Cardiac fibroblast (primary cell): ENCODE data around the gene SKI.
A peak's percentile ranks its signal among the peaks of the same experiment; 100 is the strongest.
"Not testable (repeated sequence)": the region's sequence is repeated elsewhere in the genome, so short reads cannot be mapped to it uniquely, and the experiment has no call there.

Source experiments
- DNase-seq, 2 donors: peaks; one replicate each; pipeline versions ENCODE4 v3.0.0 to v3.0.0-alpha.2; 2010; ENCODE audit warnings: low read depth in 2 of 2
- H3K4me3 ChIP-seq, 2 donors: replicated peaks in 1 of 2; 1 replicate in 1 of 2; 2 replicates in 1 of 2; pipeline ENCODE4 v1.5.1; 2011; ENCODE audit warnings: low read depth in 2 of 2, low read length in 2 of 2, mild to moderate bottlenecking in 2 of 2, moderate library complexity in 1 of 2
- CTCF ChIP-seq: IDR thresholded peaks from one replicate; pipeline ENCODE4 v1.5.1; 2011; ENCODE audit warnings: low read depth, mild to moderate bottlenecking, low read length, inconsistent platforms

SKI gene

GRCh38 chr1:2257245-2257627, 29.1 kb downstream of the SKI start:
- DNase-seq = peak; percentile 23 to 36
- no peak overlapping the region for H3K4me3 ChIP-seq
- TF ChIP-seq CTCF = no peak

DNA sequence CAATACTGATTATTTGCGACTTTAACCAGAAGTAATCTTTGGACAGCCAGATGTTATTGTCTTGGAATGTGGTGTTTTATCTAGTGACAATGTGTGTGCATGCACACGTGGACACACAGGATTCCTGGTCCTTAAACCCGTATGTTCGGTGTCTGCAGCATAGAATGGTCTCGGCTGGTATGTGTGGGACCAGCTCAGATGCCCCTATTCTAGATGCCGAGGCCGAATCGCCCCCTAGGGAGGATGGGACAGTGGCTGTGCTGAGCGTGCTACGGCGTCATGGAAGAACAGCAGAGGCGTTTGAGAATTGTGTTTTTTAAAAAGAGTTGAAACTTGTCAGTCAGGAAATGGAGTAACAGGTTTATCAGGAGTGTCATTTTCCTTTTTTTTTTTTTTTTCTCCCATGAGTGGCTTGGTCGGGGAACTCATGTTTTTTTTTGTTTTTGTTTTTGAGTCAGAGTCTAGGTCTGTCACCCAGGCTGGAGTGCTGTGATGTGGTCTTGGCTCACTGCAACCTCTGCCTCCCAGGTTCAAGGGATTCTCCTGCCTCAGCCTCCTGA, 30.1 kb downstream of the SKI start:
- no peak for TF ChIP-seq CTCF
- DNase-seq = peak in 1 of 2 donors; percentile 38
- H3K4me3 ChIP-seq = no peak overlapping the region

- no peak for DNase-seq
- no peak overlapping the region for H3K4me3 ChIP-seq
- no peak for TF ChIP-seq CTCF
Measured at GRCh38 chr1:2258996-2259395, 30.9 kb downstream of the SKI start.

- no peak for DNase-seq
- no peak overlapping the region for H3K4me3 ChIP-seq
- no peak for TF ChIP-seq CTCF
Measured at GRCh38 chr1:2259668-2260402, 31.7 kb downstream of the SKI start.

DNA sequence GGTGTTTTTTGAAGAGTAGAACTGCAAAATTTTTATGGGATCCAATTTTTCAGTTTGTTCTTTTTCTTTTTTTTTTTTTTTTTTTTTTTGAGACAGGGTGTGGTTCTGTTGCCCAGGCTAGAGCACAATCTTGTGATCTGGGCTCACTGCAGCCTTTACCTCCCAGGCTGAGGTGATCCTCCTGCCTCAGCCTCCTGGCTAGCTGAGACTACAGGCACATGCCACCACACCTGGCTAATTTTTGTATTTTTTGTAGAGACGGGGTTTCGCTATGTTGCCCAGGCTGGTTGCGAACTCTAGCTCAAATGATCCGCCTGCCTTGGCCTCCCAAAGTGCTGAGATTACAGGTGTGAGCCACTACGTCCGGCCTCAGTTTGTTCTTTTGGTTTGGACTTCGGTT, 32.4 kb downstream of the SKI start:
- H3K4me3 ChIP-seq, DNase-seq: not testable (repeated sequence)

GRCh38 chr1:2260917-2261316, 32.8 kb downstream of the SKI start:
- no peak overlapping the region for H3K4me3 ChIP-seq
- no peak for TF ChIP-seq CTCF
- no peak for DNase-seq

DNA sequence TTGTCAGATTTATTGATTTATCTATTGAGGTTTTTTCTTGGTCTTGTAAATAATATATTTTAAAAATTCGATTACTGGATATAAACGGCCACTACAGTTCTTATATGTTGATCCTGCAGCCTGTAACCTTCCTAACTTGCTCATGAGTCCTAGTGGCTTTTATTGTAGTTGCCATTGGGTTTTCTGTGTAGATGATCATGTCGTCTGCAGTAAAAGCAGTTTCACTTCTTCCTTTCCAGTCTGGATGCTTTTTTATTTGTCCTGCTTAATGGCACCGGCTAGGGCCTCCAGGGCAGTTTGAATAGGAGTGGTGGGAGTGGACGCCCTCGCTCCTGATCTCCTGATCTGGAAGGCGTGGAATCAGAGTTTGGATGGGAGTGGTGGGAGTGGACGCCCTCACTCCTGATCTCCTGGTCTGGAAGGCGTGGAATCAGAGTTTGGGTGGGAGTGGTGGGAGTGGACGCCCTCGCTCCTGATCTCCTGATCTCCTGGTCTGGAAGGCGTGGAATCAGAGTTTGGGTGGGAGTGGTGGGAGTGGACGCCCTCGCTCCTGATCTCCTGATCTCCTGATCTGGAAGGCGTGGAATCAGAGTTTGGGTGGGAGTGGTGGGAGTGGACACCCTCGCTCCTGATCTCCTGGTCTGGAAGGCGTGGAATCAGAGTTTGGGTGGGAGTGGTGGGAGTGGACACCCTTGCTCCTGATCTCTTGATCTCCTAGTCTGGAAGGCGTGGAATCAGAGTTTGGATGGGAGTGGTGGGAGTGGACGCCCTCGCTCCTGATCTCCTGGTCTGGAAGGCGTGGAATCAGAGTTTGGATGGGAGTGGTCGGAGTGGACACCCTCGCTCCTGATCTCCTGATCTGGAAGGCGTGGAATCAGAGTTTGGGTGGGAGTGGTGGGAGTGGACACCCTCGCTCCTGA, 33.6 kb downstream of the SKI start:
- H3K4me3 ChIP-seq, DNase-seq: not testable (repeated sequence)
